Activated CD4-positive, alpha-beta T cell treated with anti-CD3 and anti-CD28 coated beads, Interleukin-10, Interleukin-2, amounts not matched to agents 100 ng/mL and 50 ng/mL, durations not matched to agents 16 hours and 8 hours (primary cell): ENCODE data around the gene RNU1-1.
"Not testable (repeated sequence)": the region's sequence is repeated elsewhere in the genome, so short reads cannot be mapped to it uniquely, and the experiment has no call there.

Source experiments
- DNase-seq: peaks from one replicate; pipeline ENCODE4 v3.0.0-alpha.2; 2020

The RNU1-1 gene

GRCh38 chr1:16491056-16491675 lies 22.9 kb downstream of the RNU1-1 start:
- no peak for DNase-seq

- not testable (repeated sequence) for DNase-seq
Observed at GRCh38 chr1:16489195-16489880, 24.7 kb downstream of the RNU1-1 start.

GRCh38 chr1:16487011-16487410 lies 27.1 kb downstream of the RNU1-1 start:
- not testable (repeated sequence) for DNase-seq

- not testable (repeated sequence) for DNase-seq
Observed at GRCh38 chr1:16486316-16486715, 27.8 kb downstream of the RNU1-1 start.

- DNase-seq = no peak
Observed at GRCh38 chr1:16484931-16485330, 29.2 kb downstream of the RNU1-1 start.

- DNase-seq = no peak
Observed at GRCh38 chr1:16484501-16484835, 29.6 kb downstream of the RNU1-1 start.

GRCh38 chr1:16483639-16484500 lies 30.2 kb downstream of the RNU1-1 start:
- DNase-seq = not testable (repeated sequence)

GRCh38 chr1:16483146-16483545 lies 30.9 kb downstream of the RNU1-1 start:
- DNase-seq = not testable (repeated sequence)

GRCh38 chr1:16478091-16478490 lies 36.0 kb downstream of the RNU1-1 start:
- DNase-seq = no peak

GRCh38 chr1:16475771-16476770 lies 38.0 kb downstream of the RNU1-1 start:
- DNase-seq = not testable (repeated sequence)

- DNase-seq = peak; percentile 7
Observed at GRCh38 chr1:16474891-16475290, 39.2 kb downstream of the RNU1-1 start.

- no peak for DNase-seq
Observed at GRCh38 chr1:16474166-16474800, 39.8 kb downstream of the RNU1-1 start.

GRCh38 chr1:16468558-16468957 lies 45.5 kb downstream of the RNU1-1 start:
- no peak for DNase-seq

GRCh38 chr1:16464917-16465625 lies 49.0 kb downstream of the RNU1-1 start:
- no peak for DNase-seq
